ENCODE data around the gene ATP2B3. TPM values are rescaled to one million over a fixed set of nuclear protein-coding genes. Genes with fewer than 3 reads are reported as not detected.

ATP2B3 gene
- total and polyA plus RNA-seq, 7 donors: 0.01 to 0.04 (median 0.01) TPM; not detected in 4

DNA sequence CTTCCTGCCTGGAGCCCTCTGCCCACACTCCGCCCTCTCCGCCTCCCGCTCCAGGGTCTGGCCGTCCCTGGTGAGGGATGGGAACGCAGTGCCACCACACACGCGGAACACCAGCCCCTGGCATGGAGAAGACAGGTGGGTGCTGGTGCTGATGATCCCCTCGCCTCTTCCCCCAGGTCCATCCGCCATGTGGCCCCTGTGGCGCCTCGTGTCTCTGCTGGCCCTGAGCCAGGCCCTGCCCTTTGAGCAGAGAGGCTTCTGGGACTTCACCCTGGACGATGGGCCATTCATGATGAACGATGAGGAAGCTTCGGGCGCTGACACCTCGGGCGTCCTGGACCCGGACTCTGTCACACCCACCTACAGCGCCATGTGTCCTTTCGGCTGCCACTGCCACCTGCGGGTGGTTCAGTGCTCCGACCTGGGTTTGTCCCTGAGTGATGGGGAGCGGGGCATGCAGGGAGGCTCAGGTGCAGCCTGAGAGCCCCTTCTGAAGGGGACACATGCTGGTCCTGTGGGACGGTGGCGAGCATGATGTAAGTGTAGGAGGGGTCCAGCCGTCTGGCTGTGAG, 12.9 kb upstream of the ATP2B3 start:
- H3K4me1 ChIP-seq: no peaks in the 10 kb centered on the region
- H3K36me3 ChIP-seq (ENCODE audit: insufficient read depth in 1 of 2, low read depth in 1 of 2): no peaks in the 10 kb centered on the region
- H3K4me3 ChIP-seq: no peak overlapping the region
- 84 to 89% (median 84%) methylated on average over 19 to 26 of the region's 26 CpGs for WGBS, 3 donors
- H3K27ac ChIP-seq: no peak overlapping the region
- peaks cover 0 to 15% (median 0%) of the 10 kb centered on the region in 3 donors for H3K27me3 ChIP-seq (ENCODE audit: insufficient read depth in 3 of 3, low read length in 2 of 3)
- ATAC-seq: no peak
- TF ChIP-seq, protein P1, sequence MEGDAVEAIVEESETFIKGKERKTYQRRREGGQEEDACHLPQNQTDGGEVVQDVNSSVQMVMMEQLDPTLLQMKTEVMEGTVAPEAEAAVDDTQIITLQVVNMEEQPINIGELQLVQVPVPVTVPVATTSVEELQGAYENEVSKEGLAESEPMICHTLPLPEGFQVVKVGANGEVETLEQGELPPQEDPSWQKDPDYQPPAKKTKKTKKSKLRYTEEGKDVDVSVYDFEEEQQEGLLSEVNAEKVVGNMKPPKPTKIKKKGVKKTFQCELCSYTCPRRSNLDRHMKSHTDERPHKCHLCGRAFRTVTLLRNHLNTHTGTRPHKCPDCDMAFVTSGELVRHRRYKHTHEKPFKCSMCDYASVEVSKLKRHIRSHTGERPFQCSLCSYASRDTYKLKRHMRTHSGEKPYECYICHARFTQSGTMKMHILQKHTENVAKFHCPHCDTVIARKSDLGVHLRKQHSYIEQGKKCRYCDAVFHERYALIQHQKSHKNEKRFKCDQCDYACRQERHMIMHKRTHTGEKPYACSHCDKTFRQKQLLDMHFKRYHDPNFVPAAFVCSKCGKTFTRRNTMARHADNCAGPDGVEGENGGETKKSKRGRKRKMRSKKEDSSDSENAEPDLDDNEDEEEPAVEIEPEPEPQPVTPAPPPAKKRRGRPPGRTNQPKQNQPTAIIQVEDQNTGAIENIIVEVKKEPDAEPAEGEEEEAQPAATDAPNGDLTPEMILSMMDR (IDR thresholded peaks at IDR 0.05): no peak
- H3K9me3 ChIP-seq: no peaks in the 10 kb centered on the region
- intact Hi-C loops (cut with DNase I): loop anchor here (5.0 to 10.0 kb wide), 3 partner anchors 467 to 550 kb away; no protein-coding TSS in a partner anchor
- DNase-seq: no peak

DNA sequence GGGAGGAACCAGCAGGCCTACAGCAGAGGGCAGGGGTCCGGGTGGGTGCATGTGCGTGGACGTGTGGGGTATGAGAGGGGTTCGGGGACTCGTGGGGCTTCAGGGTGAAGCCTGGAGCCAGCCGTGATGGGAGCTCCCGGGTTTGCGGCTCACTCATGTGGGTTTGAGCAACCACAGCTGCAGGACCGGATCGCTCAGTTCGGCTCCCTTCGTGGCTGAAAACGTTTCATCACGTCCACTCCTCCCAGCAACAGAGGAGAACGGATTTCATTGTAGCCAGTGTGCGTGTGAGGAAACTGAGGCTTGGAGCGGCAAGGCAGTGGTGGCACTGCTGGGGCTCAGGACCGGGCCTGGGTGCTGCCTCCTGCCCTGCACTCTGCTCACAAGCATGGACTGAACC, 12.1 kb upstream of the ATP2B3 start:
- WGBS, 3 donors: 87 to 90% (median 87%) methylated on average over 15 to 18 of the region's 18 CpGs
- H3K4me1 ChIP-seq: no peaks in the 10 kb centered on the region
- TF ChIP-seq, protein P1 (IDR thresholded peaks at IDR 0.05): no peak
- no peak overlapping the region for H3K4me3 ChIP-seq
- no peaks in the 10 kb centered on the region for H3K36me3 ChIP-seq (ENCODE audit: insufficient read depth in 1 of 2, low read depth in 1 of 2)
- ATAC-seq (no peak), DNase-seq (no peak)
- no peaks in the 10 kb centered on the region for H3K9me3 ChIP-seq
- peaks cover 0 to 18% (median 0%) of the 10 kb centered on the region in 3 donors for H3K27me3 ChIP-seq (ENCODE audit: insufficient read depth in 3 of 3, low read length in 2 of 3)
- no peak overlapping the region for H3K27ac ChIP-seq
- intact Hi-C loops (cut with DNase I): loop anchor here (5.0 to 10.0 kb wide), 3 partner anchors 468 to 551 kb away; no protein-coding TSS in a partner anchor

DNA sequence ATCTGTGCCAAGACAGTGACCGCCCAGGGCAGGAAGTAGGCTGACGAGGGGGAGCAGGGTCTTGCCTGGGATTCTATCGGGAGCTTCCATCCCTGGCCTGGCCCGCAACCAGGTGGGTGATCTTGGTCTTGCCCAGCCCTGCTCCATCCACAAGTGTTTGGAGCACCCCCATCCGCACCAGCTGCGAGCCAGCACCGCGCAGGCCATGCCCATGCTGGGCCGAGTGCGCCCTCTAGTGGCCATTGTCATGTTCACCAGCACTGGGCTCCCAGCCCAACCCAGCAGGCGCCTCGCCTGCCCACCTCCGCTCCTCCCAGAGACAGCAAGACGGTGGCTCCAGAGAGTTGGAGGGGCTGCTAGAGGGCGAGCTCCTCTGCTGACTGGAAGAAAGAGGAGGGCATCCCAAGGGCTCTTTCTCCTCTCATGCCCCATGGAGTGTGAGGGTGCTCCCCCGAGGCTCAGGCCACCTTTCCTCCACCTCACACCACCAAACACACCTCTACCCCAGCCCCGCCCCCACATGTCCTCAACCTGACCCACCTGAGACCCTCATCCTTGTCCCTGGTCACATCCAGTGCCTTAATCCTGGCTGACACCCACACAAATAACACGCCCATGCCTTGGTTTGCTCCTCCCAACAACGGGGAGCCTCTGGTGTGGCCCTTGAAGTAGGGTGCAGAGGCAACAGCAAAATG, 9.8 kb upstream of the ATP2B3 start:
- ATAC-seq: peak; percentile 86 to 98 (median 90)
- WGBS, 3 donors: 15 to 22% (median 18%) methylated on average over 9 to 19 of the region's 19 CpGs
- Histone ChIP-seq H3K4me1 (no peaks in the 10 kb centered on the region), H3K4me3 (no peak overlapping the region), H3K36me3 (ENCODE audit: insufficient read depth in 1 of 2, low read depth in 1 of 2) (no peaks in the 10 kb centered on the region), H3K27me3 (ENCODE audit: insufficient read depth in 3 of 3, low read length in 2 of 3) (peaks cover 0 to 18% (median 0%) of the 10 kb centered on the region in 3 donors), H3K27ac (no peak overlapping the region), H3K9me3 (no peaks in the 10 kb centered on the region)
- DNase-seq: peak; percentile 82 to 89
- TF ChIP-seq, protein P1 (IDR thresholded peaks at IDR 0.05): peak; percentile 87
- intact Hi-C loops (cut with DNase I): loop anchor here (2.0 to 10.0 kb wide), 4 partner anchors 35 to 553 kb away; no protein-coding TSS in a partner anchor

DNA sequence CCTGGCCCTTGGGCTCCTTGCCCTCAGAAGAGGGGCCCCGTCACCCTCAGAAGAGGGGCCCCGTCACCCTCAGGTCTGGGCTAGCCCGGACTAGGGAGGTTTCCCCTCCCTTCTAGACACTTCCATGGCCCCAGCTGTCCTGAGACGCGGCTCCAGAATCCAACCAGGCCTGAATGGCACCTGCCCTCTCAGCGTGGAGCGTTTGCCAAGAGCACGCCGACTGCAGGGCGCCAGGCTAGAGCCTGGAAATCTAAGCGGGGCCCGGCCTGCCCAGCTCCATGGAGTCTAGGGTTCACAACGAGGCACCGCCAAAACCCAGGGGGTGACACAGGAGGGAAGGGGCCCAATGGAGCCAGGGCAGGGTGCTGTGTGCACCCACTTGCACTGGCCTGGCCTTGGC, 7.8 kb upstream of the ATP2B3 start:
- peaks cover 0 to 9% (median 0%) of the 10 kb centered on the region in 3 donors for H3K27me3 ChIP-seq (ENCODE audit: insufficient read depth in 3 of 3, low read length in 2 of 3)
- intact Hi-C loops (cut with DNase I): loop anchor here (5.0 to 10.0 kb wide), 3 partner anchors 472 to 555 kb away; no protein-coding TSS in a partner anchor
- TF ChIP-seq, protein P1 (IDR thresholded peaks at IDR 0.05): no peak
- ATAC-seq (no peak), DNase-seq (no peak)
- H3K27ac ChIP-seq: no peak overlapping the region
- no peak overlapping the region for H3K4me3 ChIP-seq
- no peaks in the 10 kb centered on the region for H3K36me3 ChIP-seq (ENCODE audit: insufficient read depth in 1 of 2, low read depth in 1 of 2)
- no peaks in the 10 kb centered on the region for H3K4me1 ChIP-seq
- no peaks in the 10 kb centered on the region for H3K9me3 ChIP-seq
- WGBS, 3 donors: 40 to 77% (median 49%) methylated on average over 9 to 14 of the region's 14 CpGs
